Measurements from ENCODE around the gene PHYHIPL. TPM values are rescaled to one million over a fixed set of nuclear protein-coding genes. Genes with fewer than 3 reads are reported as not detected.
"Not testable (repeated sequence)": the region's sequence is repeated elsewhere in the genome, so short reads cannot be mapped to it uniquely, and the experiment has no call there.

PHYHIPL gene
- total RNA-seq, 1 donor from 2014 or later = 0.69 TPM

GRCh38 chr10:59214160-59214559, 37.7 kb downstream of the PHYHIPL start:
- Mint-ChIP-seq H3K27me3 (ENCODE audit: unreplicated experiment) (no peaks in the 10 kb centered on the region), H3K4me1 (ENCODE audit: unreplicated experiment) (peaks cover 4% of the 10 kb centered on the region), H3K27ac (ENCODE audit: unreplicated experiment) (no peak overlapping the region), H3K9me3 (ENCODE audit: unreplicated experiment) (no peaks in the 10 kb centered on the region), H3K36me3 (ENCODE audit: low read depth, unreplicated experiment) (no peaks in the 10 kb centered on the region), H3K4me3 (ENCODE audit: unreplicated experiment) (no peak overlapping the region)
- TF ChIP-seq CTCF (IDR thresholded peaks at IDR 0.05; ENCODE audit: unreplicated experiment) = no peak
- DNase-seq (ENCODE audit: low spot score) = no peak

- no peak for DNase-seq (ENCODE audit: low spot score)
- Mint-ChIP-seq H3K4me3 (ENCODE audit: unreplicated experiment) (no peak overlapping the region), H3K4me1 (ENCODE audit: unreplicated experiment) (peaks cover 4% of the 10 kb centered on the region), H3K27me3 (ENCODE audit: unreplicated experiment) (no peaks in the 10 kb centered on the region), H3K9me3 (ENCODE audit: unreplicated experiment) (no peaks in the 10 kb centered on the region), H3K27ac (ENCODE audit: unreplicated experiment) (no peak overlapping the region), H3K36me3 (ENCODE audit: low read depth, unreplicated experiment) (no peaks in the 10 kb centered on the region)
- no peak for TF ChIP-seq CTCF (IDR thresholded peaks at IDR 0.05; ENCODE audit: unreplicated experiment)
Measured at GRCh38 chr10:59216178-59216869, 39.9 kb downstream of the PHYHIPL start.

GRCh38 chr10:59222788-59223187, 46.3 kb downstream of the PHYHIPL start:
- no peak for TF ChIP-seq CTCF (IDR thresholded peaks at IDR 0.05; ENCODE audit: unreplicated experiment)
- no peaks in the 10 kb centered on the region for H3K36me3 Mint-ChIP-seq (ENCODE audit: low read depth, unreplicated experiment)
- no peaks in the 10 kb centered on the region for H3K4me1 Mint-ChIP-seq (ENCODE audit: unreplicated experiment)
- no peaks in the 10 kb centered on the region for H3K9me3 Mint-ChIP-seq (ENCODE audit: unreplicated experiment)
- H3K4me3 Mint-ChIP-seq (ENCODE audit: unreplicated experiment) = no peak overlapping the region
- no peak overlapping the region for H3K27ac Mint-ChIP-seq (ENCODE audit: unreplicated experiment)
- H3K27me3 Mint-ChIP-seq (ENCODE audit: unreplicated experiment) = no peaks in the 10 kb centered on the region
- no peak for DNase-seq (ENCODE audit: low spot score)

- H3K27me3 Mint-ChIP-seq (ENCODE audit: unreplicated experiment); DNase-seq (ENCODE audit: low spot score); H3K27ac Mint-ChIP-seq (ENCODE audit: unreplicated experiment); H3K4me1 Mint-ChIP-seq (ENCODE audit: unreplicated experiment); H3K9me3 Mint-ChIP-seq (ENCODE audit: unreplicated experiment); H3K4me3 Mint-ChIP-seq (ENCODE audit: unreplicated experiment); H3K36me3 Mint-ChIP-seq (ENCODE audit: low read depth, unreplicated experiment): not testable (repeated sequence)
Measured at GRCh38 chr10:59223597-59223996, 47.2 kb downstream of the PHYHIPL start.

GRCh38 chr10:59225211-59225610, 48.8 kb downstream of the PHYHIPL start:
- no peak for TF ChIP-seq CTCF (IDR thresholded peaks at IDR 0.05; ENCODE audit: unreplicated experiment)
- no peaks in the 10 kb centered on the region for H3K9me3 Mint-ChIP-seq (ENCODE audit: unreplicated experiment)
- H3K4me1 Mint-ChIP-seq (ENCODE audit: unreplicated experiment) = no peaks in the 10 kb centered on the region

More at GRCh38 chr10:59225211-59225610, 48.8 kb downstream of the PHYHIPL start:
- Mint-ChIP-seq H3K27ac (ENCODE audit: unreplicated experiment) (no peak overlapping the region), H3K4me3 (ENCODE audit: unreplicated experiment) (no peak overlapping the region), H3K27me3 (ENCODE audit: unreplicated experiment) (no peaks in the 10 kb centered on the region), H3K36me3 (ENCODE audit: low read depth, unreplicated experiment) (no peaks in the 10 kb centered on the region)
- DNase-seq (ENCODE audit: low spot score) = no peak
